H1 (cell line): ENCODE results near the gene KCNMB4. TPM values are rescaled to one million over a fixed set of nuclear protein-coding genes. Genes with fewer than 3 reads are reported as not detected.

Source experiments
- CTCF ChIA-PET: fragments of 300-600 bp; sonication (Branson Sonifier 250); formaldehyde crosslinking; loops from one replicate; lab custom pipeline; 2021; ENCODE audit not compliant: partially characterized antibody; lab: Charles Lee
- POLR2A ChIA-PET: fragments of 300-600 bp; sonication (Branson Sonifier 250); formaldehyde crosslinking; loops from one replicate; lab custom pipeline; 2021; ENCODE audit warnings: inconsistent platforms; ENCODE audit not compliant: partially characterized antibody; lab: Charles Lee
- DNase-seq, 2 experiments: peaks; one replicate each; pipeline versions ENCODE4 v3.0.0 to v3.0.0-alpha.2; 2010 to 2022; ENCODE audit warnings: low spot score in 2 of 2, low read depth in 1 of 2, mixed read lengths in 1 of 2
- FAIRE-seq: peaks from 2 replicates; lab custom pipeline; 2011; peaks lifted over from hg19 to GRCh38; lab: Jason Lieb, UNC
- H2AFZ ChIP-seq: 2 replicates; pipeline ENCODE4 v1.8.1; 2012; ENCODE audit warnings: low read length, inconsistent platforms
- H2AK5ac ChIP-seq: 2 replicates; pipeline ENCODE4 v1.6.1; 2013; ENCODE audit warnings: low read depth, low read length
- H2BK120ac ChIP-seq: replicated peaks from 2 replicates; pipeline ENCODE3; 2013; ENCODE audit warnings: low read depth, low read length, inconsistent platforms
- H2BK12ac ChIP-seq: 2 replicates; pipeline ENCODE4 v1.6.1; 2013; ENCODE audit warnings: low read depth, low read length
- H2BK15ac ChIP-seq: 2 replicates; pipeline ENCODE4 v1.6.1; 2013; ENCODE audit warnings: low read length
- H2BK20ac ChIP-seq: 2 replicates; pipeline ENCODE4 v1.6.1; 2013; ENCODE audit warnings: low read length
- H2BK5ac ChIP-seq: 2 replicates; pipeline ENCODE4 v1.6.1; 2013; ENCODE audit warnings: low read depth, low read length
- H3K14ac ChIP-seq: 2 replicates; pipeline ENCODE4 v1.6.1; 2013; ENCODE audit warnings: inconsistent platforms; ENCODE audit not compliant: insufficient read length
- H3K18ac ChIP-seq: 2 replicates; pipeline ENCODE4 v1.6.1; 2013; ENCODE audit warnings: low read length; ENCODE audit errors: extremely low read depth
- H3K23ac ChIP-seq: 2 replicates; pipeline ENCODE4 v1.6.1; 2013; ENCODE audit warnings: inconsistent platforms; ENCODE audit not compliant: insufficient read length
- H3K23me2 ChIP-seq: 2 replicates; pipeline ENCODE4 v1.6.1; 2013; ENCODE audit warnings: low read depth, low read length
- H3K27ac ChIP-seq: 2 replicates; pipeline ENCODE4 v1.6.1; 2011; ENCODE audit warnings: low read depth, low read length, inconsistent platforms
- H3K27me3 ChIP-seq, 4 experiments: replicated peaks in 1 of 4; 1 replicate in 1 of 4; 2 replicates in 3 of 4; pipeline versions ENCODE4 v1.6.1 to v1.8.1; 2011 to 2013; ENCODE audit warnings: low read length in 3 of 4, mild to moderate bottlenecking in 3 of 4, inconsistent platforms in 2 of 4, mixed read lengths in 2 of 4, moderate library complexity in 1 of 4; ENCODE audit not compliant: control insufficient read depth in 3 of 4, insufficient read depth in 3 of 4; ENCODE audit errors: extremely low read depth in 1 of 4
- H3K36me3 ChIP-seq, 4 experiments: 2 replicates each; pipeline versions ENCODE4 v1.6.1 to v1.8.1; 2011 to 2013; ENCODE audit warnings: mild to moderate bottlenecking in 4 of 4, low read length in 3 of 4, moderate library complexity in 2 of 4, control low read depth in 1 of 4, inconsistent platforms in 1 of 4; ENCODE audit not compliant: insufficient read depth in 4 of 4, control insufficient read depth in 2 of 4
- H3K4ac ChIP-seq: replicated peaks from 2 replicates; pipeline ENCODE3; 2013; ENCODE audit warnings: low read length, low read depth, mixed read lengths, inconsistent platforms; ENCODE audit not compliant: insufficient read length
- H3K4me1 ChIP-seq, 4 experiments: replicated peaks in 1 of 4; 1 replicate in 1 of 4; 2 replicates in 3 of 4; pipeline versions ENCODE4 v1.6.1 to v1.8.1; 2011 to 2013; ENCODE audit warnings: low read length in 3 of 4, inconsistent platforms in 2 of 4, mixed read lengths in 1 of 4; ENCODE audit not compliant: insufficient read depth in 4 of 4, control insufficient read depth in 3 of 4
- H3K4me2 ChIP-seq, 2 experiments: 2 replicates each; pipeline versions ENCODE4 v1.6.1 to v1.8.1; 2011 to 2013; ENCODE audit warnings: low read depth in 2 of 2, low read length in 2 of 2, control low read depth in 1 of 2, inconsistent platforms in 1 of 2, mild to moderate bottlenecking in 1 of 2; ENCODE audit not compliant: insufficient read depth in 1 of 2
- H3K4me3 ChIP-seq, 4 experiments: fragments of 200-600, 300-600 bp in 1 of 4; sonication (generic), shearing (Covaris generic), sonication (Bioruptor Twin) in 1 of 4; 2 replicates each; pipeline versions ENCODE4 v1.5.1 to v1.8.1; 2011 to 2016; ENCODE audit warnings: low read length in 4 of 4, low read depth in 3 of 4, control low read depth in 2 of 4, inconsistent platforms in 2 of 4, mild to moderate bottlenecking in 2 of 4, mixed read lengths in 1 of 4, moderate library complexity in 1 of 4; ENCODE audit not compliant: insufficient read depth in 2 of 4; ENCODE audit errors: extremely low read depth in 1 of 4
- H3K56ac ChIP-seq: replicated peaks from 2 replicates; pipeline ENCODE3; 2013; ENCODE audit warnings: low read depth, mild to moderate bottlenecking, mixed read lengths, low read length, inconsistent platforms; ENCODE audit not compliant: insufficient read length
- H3K79me1 ChIP-seq: 2 replicates; pipeline ENCODE4 v1.6.1; 2013; ENCODE audit warnings: low read depth, low read length, control low read depth
- H3K79me2 ChIP-seq, 2 experiments: 2 replicates each; pipeline versions ENCODE4 v1.6.1 to v1.8.1; 2012 to 2013; ENCODE audit warnings: low read length in 2 of 2, mild to moderate bottlenecking in 2 of 2, inconsistent platforms in 1 of 2; ENCODE audit not compliant: insufficient read depth in 2 of 2, control insufficient read depth in 1 of 2
- H3K9ac ChIP-seq, 4 experiments: replicated peaks in 1 of 4; 1 replicate in 1 of 4; 2 replicates in 3 of 4; pipeline versions ENCODE4 v1.6.1 to v1.8.1; 2011 to 2013; ENCODE audit warnings: low read depth in 3 of 4, low read length in 3 of 4, control low read depth in 2 of 4, mild to moderate bottlenecking in 2 of 4, moderate library complexity in 2 of 4, inconsistent platforms in 1 of 4; ENCODE audit errors: extremely low read depth in 1 of 4
- H3K9me3 ChIP-seq, 2 experiments: 2 replicates each; pipeline versions ENCODE4 v1.6.1 to v1.8.1; 2012 to 2013; ENCODE audit warnings: mild to moderate bottlenecking in 2 of 2, moderate library complexity in 2 of 2, control low read depth in 1 of 2, inconsistent platforms in 1 of 2, low read depth in 1 of 2, low read length in 1 of 2, mixed read lengths in 1 of 2; ENCODE audit not compliant: insufficient read depth in 2 of 2
- H4K20me1 ChIP-seq, 2 experiments: replicated peaks in 1 of 2; 2 replicates each; pipeline versions ENCODE3 to v1.8.1; 2011 to 2013; ENCODE audit warnings: inconsistent platforms in 2 of 2, low read length in 2 of 2, mild to moderate bottlenecking in 1 of 2; ENCODE audit not compliant: insufficient read depth in 2 of 2, control insufficient read depth in 1 of 2
- H4K5ac ChIP-seq: 2 replicates; pipeline ENCODE4 v1.6.1; 2013; ENCODE audit warnings: low read length, low read depth, mixed read lengths, inconsistent platforms; ENCODE audit not compliant: insufficient read length
- H4K8ac ChIP-seq: 2 replicates; pipeline ENCODE4 v1.8.0; 2013; ENCODE audit warnings: mild to moderate bottlenecking, moderate library complexity, low read length, inconsistent platforms; ENCODE audit not compliant: insufficient read depth; ENCODE audit errors: extremely low read depth
- H4K91ac ChIP-seq: replicated peaks from 2 replicates; pipeline ENCODE3; 2013; ENCODE audit warnings: low read length, mixed read lengths, inconsistent platforms; ENCODE audit not compliant: insufficient read length
- ATF3 ChIP-seq: IDR thresholded peaks from 2 replicates; pipeline ENCODE4 v1.6.1; 2011; ENCODE audit warnings: low read depth, mild to moderate bottlenecking, low read length; ENCODE audit not compliant: insufficient read depth
- BCL11A ChIP-seq, 2 experiments: IDR thresholded peaks; one replicate each; pipeline ENCODE4 v1.6.1; 2011; ENCODE audit warnings: low read depth in 2 of 2, low read length in 2 of 2, mild to moderate bottlenecking in 2 of 2
- GTF2F1 ChIP-seq: IDR thresholded peaks from 2 replicates; pipeline ENCODE4 v1.6.1; 2012; ENCODE audit warnings: low read depth, low read length, improper control_type of control experiment, borderline replicate concordance
- JUN ChIP-seq: IDR thresholded peaks from 2 replicates; pipeline ENCODE4 v1.6.1; 2011; ENCODE audit warnings: low read depth, mild to moderate bottlenecking, improper control_type of control experiment, low read length
- JUND ChIP-seq: IDR thresholded peaks from 2 replicates; pipeline ENCODE4 v1.6.1; 2011; ENCODE audit warnings: mild to moderate bottlenecking, improper control_type of control experiment, low read length
- MAFK ChIP-seq: IDR thresholded peaks from 2 replicates; pipeline ENCODE4 v1.6.1; 2012; ENCODE audit warnings: low read depth, mild to moderate bottlenecking, improper control_type of control experiment, low read length
- POLR2AphosphoS5 ChIP-seq: IDR thresholded peaks from 2 replicates; pipeline ENCODE4 v1.6.1; 2011; ENCODE audit warnings: low read depth, low read length
- RFX5 ChIP-seq: IDR thresholded peaks from 2 replicates; pipeline ENCODE4 v1.6.1; 2011; ENCODE audit warnings: low read depth, low read length, improper control_type of control experiment, borderline replicate concordance
- RNF2 ChIP-seq: fragments of 200-900, 300-1000 bp; sonication (generic); IDR thresholded peaks from 2 replicates; pipeline ENCODE4 v1.7.1; 2016; ENCODE audit warnings: borderline replicate concordance, low read depth, mild to moderate bottlenecking, antibody characterized with exemption, low read length; ENCODE audit not compliant: poor library complexity, severe bottlenecking; ENCODE audit errors: missing control alignments
- SIN3A ChIP-seq, 2 experiments: IDR thresholded peaks in 1 of 2; conservative IDR thresholded peaks in 1 of 2; 2 replicates each; pipeline ENCODE4 v1.6.1; 2011 to 2012; ENCODE audit warnings: low read length in 2 of 2, improper control_type of control experiment in 1 of 2, low read depth in 1 of 2, mild to moderate bottlenecking in 1 of 2
- SP2 ChIP-seq: IDR thresholded peaks from 2 replicates; pipeline ENCODE4 v1.6.1; 2012; ENCODE audit warnings: mild to moderate bottlenecking, low read length, inconsistent platforms
- WGBS, 2 experiments: shearing (Covaris generic) in 1 of 2; methylation state at CpG; one replicate each; pipeline versions ENCODE4 v1.1.6 to v1.1.7; 2013 to 2015; ENCODE audit warnings: low lambda C conversion rate in 2 of 2, mixed read lengths in 2 of 2, inconsistent platforms in 1 of 2, low coverage in 1 of 2, missing lambda C conversion rate in 1 of 2; ENCODE audit not compliant: insufficient replicate concordance in 2 of 2, insufficient coverage in 1 of 2, insufficient read length in 1 of 2; ENCODE audit errors: extremely low coverage in 1 of 2, missing lambda C conversion rate in 1 of 2; 5-methylcytosine and 5-hydroxymethylcytosine counted together
- polyA plus RNA-seq, 7 experiments: library from polyadenylated mRNA; depleted of rRNA in 3 of 7; stranded (reverse) in 5 of 7; unstranded in 2 of 7; fragments of >200 nt in 5 of 7; fragments of 200-250 nt in 2 of 7; gene quantifications; 1 replicate in 5 of 7; 2 replicates in 1 of 7; 4 replicates in 1 of 7; pipeline versions ENCODE4 v1.2.1 to v1.2.3, GENCODE V29; 2011 to 2013; ENCODE audit warnings: missing spikeins in 2 of 7, mixed read lengths in 2 of 7
- total RNA-seq: library from RNA; stranded (reverse); fragmentation: NEBNext Ultra II Directional; extraction: Animal tissue kit (Norgen Biotek cat#: 25700); gene quantifications from 2 replicates; pipeline ENCODE4 v1.2.1, GENCODE V29; 2021
- TF ChIP-seq, protein P1 (sequence below): IDR thresholded peaks from 2 replicates; pipeline ENCODE4 v1.6.1; 2012; ENCODE audit warnings: inconsistent platforms

Gene KCNMB4
- total and polyA plus RNA-seq, 2 of the 8 experiments (the other 6 are each of a cell fraction or from before 2014, with no cell fraction given): 10.9 to 16.0 TPM

DNA sequence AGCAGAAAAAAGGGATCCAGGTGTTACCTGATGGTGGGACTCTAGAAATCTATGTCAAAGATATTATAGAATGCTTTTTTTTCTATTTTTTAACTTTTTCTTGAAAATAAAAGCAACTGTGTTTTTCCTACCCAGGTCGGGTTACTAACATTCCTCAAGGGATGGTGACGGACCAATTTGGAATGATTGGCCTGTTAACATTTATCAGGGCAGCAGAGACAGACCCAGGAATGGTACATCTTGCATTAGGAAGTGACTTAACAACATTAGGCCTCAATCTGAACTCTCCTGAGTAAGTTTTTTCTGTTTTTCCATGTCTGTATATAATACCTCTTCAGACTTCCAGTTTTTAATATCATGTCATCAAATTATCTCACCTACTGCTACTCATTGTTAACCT is 27.6 kb upstream of the KCNMB4 start:
- no peak overlapping the region for H2BK15ac ChIP-seq
- H3K27me3 ChIP-seq: no peaks in the 10 kb centered on the region
- no peak for FAIRE-seq
- H3K23me2 ChIP-seq: no peaks in the 10 kb centered on the region
- H3K27ac ChIP-seq: no peak overlapping the region
- TF ChIP-seq MAFK (no peak), JUND (no peak), RNF2 (no peak), GTF2F1 (no peak), POLR2AphosphoS5 (no peak), ATF3 (no peak), JUN (no peak), BCL11A (IDR thresholded peaks at IDR 0.05; ENCODE audit: low read depth in 2 of 2, low read length in 2 of 2) (no peak), RFX5 (no peak), SIN3A (conservative IDR thresholded peaks at IDR 0.05 in 1 of 2, IDR thresholded peaks at IDR 0.05 in 1 of 2; ENCODE audit: low read depth in 1 of 2, low read length in 2 of 2) (no peak), SP2 (no peak)
- TF ChIP-seq, protein P1, sequence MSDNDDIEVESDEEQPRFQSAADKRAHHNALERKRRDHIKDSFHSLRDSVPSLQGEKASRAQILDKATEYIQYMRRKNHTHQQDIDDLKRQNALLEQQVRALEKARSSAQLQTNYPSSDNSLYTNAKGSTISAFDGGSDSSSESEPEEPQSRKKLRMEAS: no peak
- H3K79me2 ChIP-seq: no peaks in the 10 kb centered on the region
- H2BK20ac ChIP-seq: no peak overlapping the region
- no peak overlapping the region for H2BK120ac ChIP-seq
- H2BK12ac ChIP-seq: no peak overlapping the region
- no peak overlapping the region for H2AFZ ChIP-seq
- no peak overlapping the region for H3K56ac ChIP-seq
- no peak overlapping the region for H3K23ac ChIP-seq
- 97% methylated on average over 2 of the region's 2 CpGs; no CpG with 5 or more reads in 1 of the 2 experiments for WGBS, 2 experiments
- H4K91ac ChIP-seq: no peak overlapping the region
- no peaks in the 10 kb centered on the region for H3K79me1 ChIP-seq
- H4K8ac ChIP-seq: no peak overlapping the region
- peaks cover 8 to 62% (median 36%) of the 10 kb centered on the region in 4 experiments for H3K36me3 ChIP-seq
- H2AK5ac ChIP-seq: no peak overlapping the region
- ChIA-PET CTCF (interaction anchor here (0.8 kb wide), 1 partner anchor 459 kb away, joined by 3 read pairs; no protein-coding TSS in a partner anchor), POLR2A (no interaction called here)
- H4K5ac ChIP-seq: no peak overlapping the region
- H3K18ac ChIP-seq: no peak overlapping the region
- peaks cover 0 to 3% (median 2%) of the 10 kb centered on the region in 4 experiments; a peak in 1 of 7 replicates for H3K4me1 ChIP-seq
- no peak overlapping the region for H3K9ac ChIP-seq
- H3K14ac ChIP-seq: no peak overlapping the region
- no peak overlapping the region for H3K4me2 ChIP-seq
- H2BK5ac ChIP-seq: no peak overlapping the region
- H3K4ac ChIP-seq: no peak overlapping the region
- H3K4me3 ChIP-seq: no peak overlapping the region
- no peaks in the 10 kb centered on the region for H3K9me3 ChIP-seq
- H4K20me1 ChIP-seq: no peaks in the 10 kb centered on the region
- DNase-seq: no peak
